Activated CD8-positive, alpha-beta memory T cell treated with anti-CD3 and anti-CD28 coated beads, Interleukin-2, amount 10 ng/mL, durations not matched to agents 7 days and 5 days (primary cell): ENCODE measurements around the gene ITIH5. TPM values are rescaled to one million over a fixed set of nuclear protein-coding genes. Genes with fewer than 3 reads are reported as not detected.
A peak's percentile ranks its signal among the peaks of the same experiment; 100 is the strongest.
"Not testable (repeated sequence)": the region's sequence is repeated elsewhere in the genome, so short reads cannot be mapped to it uniquely, and the experiment has no call there.

ENCODE experiments used
- ATAC-seq: fragments of 150-1000 bp; cut with Tn5 transposase; one replicate; pipeline ENCODE4 v1.10.0; 2021; ENCODE audit warnings: moderate library complexity
- CTCF ChIA-PET: fragments of 350-600 bp; sonication (Branson Sonifier 250); formaldehyde crosslinking; loops from one replicate; lab custom pipeline; 2021; ENCODE audit warnings: antibody characterized with exemption; lab: Charles Lee
- DNase-seq: peaks from one replicate; pipeline ENCODE4 v3.0.0-alpha.2; 2020
- H3K27ac Mint-ChIP-seq: one replicate; pipeline ENCODE4 v1.8.0; 2021; ENCODE audit warnings: mild to moderate bottlenecking, mixed read lengths
- H3K27me3 Mint-ChIP-seq: one replicate; pipeline ENCODE4 v1.8.0; 2021; ENCODE audit warnings: mixed read lengths
- H3K36me3 Mint-ChIP-seq: one replicate; pipeline ENCODE4 v1.8.0; 2021; ENCODE audit warnings: mild to moderate bottlenecking, mixed read lengths
- H3K4me1 Mint-ChIP-seq: one replicate; pipeline ENCODE4 v1.8.0; 2021; ENCODE audit warnings: mixed read lengths
- H3K4me3 Mint-ChIP-seq: one replicate; pipeline ENCODE4 v1.8.0; 2021; ENCODE audit warnings: mild to moderate bottlenecking, moderate library complexity, mixed read lengths
- H3K9me3 Mint-ChIP-seq: one replicate; pipeline ENCODE4 v1.8.0; 2022; ENCODE audit warnings: low read depth, mixed read lengths
- total RNA-seq, 2 experiments: library from RNA; stranded (reverse); gene quantifications; one replicate each; pipeline ENCODE4 v1.2.3, GENCODE V29; 2021

Gene ITIH5
- total RNA-seq, 2 experiments from 2014 or later: not detected

- Mint-ChIP-seq H3K27me3 (peaks cover 38% of the 10 kb centered on the region), H3K9me3 (no peaks in the 10 kb centered on the region), H3K36me3 (no peaks in the 10 kb centered on the region), H3K4me3 (no peak overlapping the region), H3K27ac (no peak overlapping the region), H3K4me1 (no peaks in the 10 kb centered on the region)
- no peak for DNase-seq
- CTCF ChIA-PET: interaction anchor here (0.7 to 1.3 kb wide), 2 partner anchors 14 to 111 kb away, joined by 5 read pairs; no protein-coding TSS in a partner anchor
- ATAC-seq: no peak
Measured at GRCh38 chr10:7701158-7701742, 34.5 kb upstream of the ITIH5 start.

GRCh38 chr10:7700577-7701125, 33.9 kb upstream of the ITIH5 start:
- Mint-ChIP-seq H3K4me1 (no peaks in the 10 kb centered on the region), H3K36me3 (no peaks in the 10 kb centered on the region), H3K9me3 (no peaks in the 10 kb centered on the region), H3K27me3 (peaks cover 34% of the 10 kb centered on the region), H3K4me3 (no peak overlapping the region), H3K27ac (no peak overlapping the region)
- no peak for ATAC-seq
- CTCF ChIA-PET: interaction anchor here (0.7 to 1.3 kb wide), 2 partner anchors 14 to 112 kb away, joined by 5 read pairs; no protein-coding TSS in a partner anchor
- no peak for DNase-seq

GRCh38 chr10:7697426-7697825, 30.7 kb upstream of the ITIH5 start:
- Mint-ChIP-seq H3K27ac (no peak overlapping the region), H3K4me3 (no peak overlapping the region), H3K4me1 (no peaks in the 10 kb centered on the region), H3K36me3 (peaks cover 5% of the 10 kb centered on the region), H3K27me3 (peaks cover 16% of the 10 kb centered on the region), H3K9me3 (peaks cover 6% of the 10 kb centered on the region)
- no peak for DNase-seq
- ATAC-seq: no peak
- CTCF ChIA-PET: interaction anchor here (1.0 to 1.8 kb wide), 2 partner anchors 10 to 172 kb away, joined by 3 to 7 read pairs; no protein-coding TSS in a partner anchor

- Mint-ChIP-seq H3K27ac (no peak overlapping the region), H3K36me3 (peaks cover 6% of the 10 kb centered on the region), H3K4me3 (no peak overlapping the region), H3K4me1 (peaks cover 1% of the 10 kb centered on the region), H3K27me3 (peaks cover 13% of the 10 kb centered on the region), H3K9me3 (peaks cover 7% of the 10 kb centered on the region)
- ATAC-seq: no peak
- DNase-seq: no peak
- CTCF ChIA-PET: no interaction called here
Measured at GRCh38 chr10:7696545-7696944, 29.8 kb upstream of the ITIH5 start.

- H3K27me3 Mint-ChIP-seq, H3K4me1 Mint-ChIP-seq, CTCF ChIA-PET, H3K4me3 Mint-ChIP-seq, H3K27ac Mint-ChIP-seq, ATAC-seq, DNase-seq: not testable (repeated sequence)
- peaks cover 11% of the 10 kb centered on the region for H3K36me3 Mint-ChIP-seq
- peaks cover 20% of the 10 kb centered on the region for H3K9me3 Mint-ChIP-seq
Measured at GRCh38 chr10:7693194-7693593, 26.4 kb upstream of the ITIH5 start.

- H3K4me3 Mint-ChIP-seq, H3K4me1 Mint-ChIP-seq, DNase-seq, CTCF ChIA-PET, H3K27ac Mint-ChIP-seq, ATAC-seq, H3K27me3 Mint-ChIP-seq: not testable (repeated sequence)
- H3K9me3 Mint-ChIP-seq: peaks cover 20% of the 10 kb centered on the region
- peaks cover 11% of the 10 kb centered on the region for H3K36me3 Mint-ChIP-seq
Measured at GRCh38 chr10:7692368-7692767, 25.6 kb upstream of the ITIH5 start.

- H3K27ac Mint-ChIP-seq, ATAC-seq, CTCF ChIA-PET, DNase-seq, H3K4me1 Mint-ChIP-seq, H3K4me3 Mint-ChIP-seq, H3K27me3 Mint-ChIP-seq: not testable (repeated sequence)
- H3K9me3 Mint-ChIP-seq: peaks cover 20% of the 10 kb centered on the region
- H3K36me3 Mint-ChIP-seq: peaks cover 11% of the 10 kb centered on the region
Measured at GRCh38 chr10:7690885-7691597, 24.3 kb upstream of the ITIH5 start.

GRCh38 chr10:7689591-7689990, 22.8 kb upstream of the ITIH5 start:
- Mint-ChIP-seq H3K4me1 (peaks cover 9% of the 10 kb centered on the region), H3K9me3 (peaks cover 20% of the 10 kb centered on the region), H3K4me3 (no peak overlapping the region), H3K36me3 (peaks cover 11% of the 10 kb centered on the region), H3K27ac (no peak overlapping the region), H3K27me3 (peaks cover 13% of the 10 kb centered on the region)
- CTCF ChIA-PET: interaction anchor here (6.4 kb wide), 1 partner anchor 165 kb away, joined by 105 read pairs; no protein-coding TSS in a partner anchor
- no peak for DNase-seq
- ATAC-seq: no peak

- peaks cover 6% of the 10 kb centered on the region for H3K36me3 Mint-ChIP-seq
- DNase-seq (peak; percentile 90), ATAC-seq (peak; percentile 99)
- CTCF ChIA-PET: interaction anchor here (0.6 to 6.4 kb wide), 42 partner anchors 10 to 1524 kb away, joined by 3 to 105 read pairs (median 4); partner anchors contain the start of gene TAF3
- peaks cover 15% of the 10 kb centered on the region for H3K9me3 Mint-ChIP-seq
- H3K27me3 Mint-ChIP-seq: peaks cover 19% of the 10 kb centered on the region
- H3K27ac Mint-ChIP-seq: no peak overlapping the region
- H3K4me3 Mint-ChIP-seq: no peak overlapping the region
- H3K4me1 Mint-ChIP-seq: peaks cover 9% of the 10 kb centered on the region
Measured at GRCh38 chr10:7687228-7687907, 20.6 kb upstream of the ITIH5 start.

GRCh38 chr10:7686351-7687171, 19.8 kb upstream of the ITIH5 start:
- H3K27me3 Mint-ChIP-seq: peaks cover 22% of the 10 kb centered on the region
- no peak for ATAC-seq

GRCh38 chr10:7680078-7680477, 13.3 kb upstream of the ITIH5 start:
- H3K4me1 Mint-ChIP-seq, H3K27ac Mint-ChIP-seq, ATAC-seq, H3K4me3 Mint-ChIP-seq, DNase-seq, H3K9me3 Mint-ChIP-seq, CTCF ChIA-PET, H3K36me3 Mint-ChIP-seq: not testable (repeated sequence)
- H3K27me3 Mint-ChIP-seq: peaks cover 30% of the 10 kb centered on the region

More at GRCh38 chr10:7686351-7687171, 19.8 kb upstream of the ITIH5 start:
- CTCF ChIA-PET: interaction anchor here (0.6 to 6.4 kb wide), 41 partner anchors 9 to 1523 kb away, joined by 3 to 105 read pairs (median 4); partner anchors contain the start of gene TAF3
- Mint-ChIP-seq H3K4me3 (no peak overlapping the region), H3K9me3 (peaks cover 13% of the 10 kb centered on the region), H3K27ac (no peak overlapping the region), H3K36me3 (peaks cover 5% of the 10 kb centered on the region), H3K4me1 (peaks cover 8% of the 10 kb centered on the region)
- DNase-seq: no peak

- Mint-ChIP-seq H3K27me3 (peaks cover 32% of the 10 kb centered on the region), H3K4me1 (no peaks in the 10 kb centered on the region)
Measured at GRCh38 chr10:7679256-7679655, 12.5 kb upstream of the ITIH5 start.

More at GRCh38 chr10:7679256-7679655, 12.5 kb upstream of the ITIH5 start:
- no peak for ATAC-seq
- Mint-ChIP-seq H3K4me3 (no peak overlapping the region), H3K9me3 (no peaks in the 10 kb centered on the region), H3K27ac (no peak overlapping the region), H3K36me3 (no peaks in the 10 kb centered on the region)
- CTCF ChIA-PET: no interaction called here
- DNase-seq: no peak
